Measurements from ENCODE around the gene SSX2IP.

GRCh38 chr1:84698151-84699110, 8.2 kb upstream of the SSX2IP start:
- TF ChIP-seq POLR2A (IDR thresholded peaks at IDR 0.05): no peak
- TF ChIP-seq EP300 (IDR thresholded peaks at IDR 0.05): no peak
